OCI-LY7 (cell line): Measurements from ENCODE around the gene ERGIC1.

Source experiments
- CTCF ChIP-seq: fragments of 200-600 bp; sonication (generic); conservative IDR thresholded peaks from 2 replicates; pipeline ENCODE4 v1.5.1; 2014; ENCODE audit warnings: mild to moderate bottlenecking, antibody characterized with exemption, low read length, moderate library complexity, mixed read lengths
- EZH2phosphoT487 ChIP-seq: fragments of 200-600 bp; sonication (generic); IDR thresholded peaks from 2 replicates; pipeline ENCODE4 v1.6.1; 2018; ENCODE audit warnings: low read depth, borderline replicate concordance, mild to moderate bottlenecking, mixed run types, antibody characterized with exemption, low read length, moderate library complexity, mixed read lengths

DNA sequence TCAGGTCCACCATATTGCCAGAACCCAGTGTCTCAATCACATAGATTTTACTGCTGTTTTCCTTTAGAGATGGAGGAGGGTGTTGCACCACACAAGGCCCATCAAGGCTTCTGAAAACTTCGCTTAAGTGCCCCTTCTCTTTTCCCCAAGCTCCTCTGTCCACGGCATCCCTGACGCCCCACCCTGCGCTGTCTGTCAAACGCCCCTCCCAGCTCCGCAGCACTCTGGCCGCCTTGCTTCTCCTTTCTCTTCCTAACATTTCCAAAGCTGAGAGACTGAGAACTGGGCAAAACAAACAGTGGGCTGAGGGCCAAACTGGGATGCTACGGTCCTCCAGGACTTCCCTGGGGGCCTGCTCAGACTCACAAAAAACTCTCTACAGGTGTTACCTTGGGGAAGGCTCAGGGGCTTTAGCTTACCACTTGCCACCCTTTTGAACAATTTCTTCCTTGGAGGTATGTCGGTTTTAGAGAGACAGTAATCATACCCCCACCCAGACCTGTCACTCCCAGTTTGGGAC lies 28.3 kb upstream of the ERGIC1 start:
- TF ChIP-seq CTCF (no peak), EZH2phosphoT487 (no peak)
